Neural cell (in vitro differentiated cells): ENCODE measurements around the gene BARD1.

Experiments
- EP300 ChIP-seq: fragments of 450-650 bp; conservative IDR thresholded peaks from 2 replicates; pipeline ENCODE4 v1.6.1; 2014; ENCODE audit warnings: antibody characterized with exemption, mild to moderate bottlenecking, moderate library complexity; ENCODE audit not compliant: poor library complexity, severe bottlenecking
- EZH2 ChIP-seq: fragments of 200-600, 300-800 bp; shearing (Covaris generic), sonication (generic); IDR thresholded peaks from 2 replicates; pipeline ENCODE4 v1.6.1; 2014; ENCODE audit warnings: antibody characterized with exemption, low read length, borderline replicate concordance, mild to moderate bottlenecking; ENCODE audit not compliant: insufficient read depth, poor library complexity, severe bottlenecking
- MXI1 ChIP-seq: fragments of 450-650 bp; conservative IDR thresholded peaks from 2 replicates; pipeline ENCODE4 v1.6.1; 2014; ENCODE audit warnings: antibody characterized with exemption, mild to moderate bottlenecking; ENCODE audit not compliant: poor library complexity, severe bottlenecking
- RAD21 ChIP-seq: fragments of 450-650 bp; conservative IDR thresholded peaks from 2 replicates; pipeline ENCODE4 v1.6.1; 2014; ENCODE audit warnings: antibody characterized with exemption, mild to moderate bottlenecking, moderate library complexity
- REST ChIP-seq: IDR thresholded peaks from 2 replicates; pipeline ENCODE4 v1.6.1; 2012; ENCODE audit warnings: borderline replicate concordance
- SMC3 ChIP-seq: fragments of 450-650 bp; conservative IDR thresholded peaks from 2 replicates; pipeline ENCODE4 v1.6.1; 2014; ENCODE audit warnings: antibody characterized with exemption, mild to moderate bottlenecking, moderate library complexity; ENCODE audit not compliant: poor library complexity
- TF ChIP-seq, protein P1 (sequence below): fragments of 450-650 bp; IDR thresholded peaks from 2 replicates; pipeline ENCODE4 v1.5.1; 2014; ENCODE audit warnings: antibody characterized with exemption, mild to moderate bottlenecking, moderate library complexity; ENCODE audit not compliant: poor library complexity, severe bottlenecking

DNA sequence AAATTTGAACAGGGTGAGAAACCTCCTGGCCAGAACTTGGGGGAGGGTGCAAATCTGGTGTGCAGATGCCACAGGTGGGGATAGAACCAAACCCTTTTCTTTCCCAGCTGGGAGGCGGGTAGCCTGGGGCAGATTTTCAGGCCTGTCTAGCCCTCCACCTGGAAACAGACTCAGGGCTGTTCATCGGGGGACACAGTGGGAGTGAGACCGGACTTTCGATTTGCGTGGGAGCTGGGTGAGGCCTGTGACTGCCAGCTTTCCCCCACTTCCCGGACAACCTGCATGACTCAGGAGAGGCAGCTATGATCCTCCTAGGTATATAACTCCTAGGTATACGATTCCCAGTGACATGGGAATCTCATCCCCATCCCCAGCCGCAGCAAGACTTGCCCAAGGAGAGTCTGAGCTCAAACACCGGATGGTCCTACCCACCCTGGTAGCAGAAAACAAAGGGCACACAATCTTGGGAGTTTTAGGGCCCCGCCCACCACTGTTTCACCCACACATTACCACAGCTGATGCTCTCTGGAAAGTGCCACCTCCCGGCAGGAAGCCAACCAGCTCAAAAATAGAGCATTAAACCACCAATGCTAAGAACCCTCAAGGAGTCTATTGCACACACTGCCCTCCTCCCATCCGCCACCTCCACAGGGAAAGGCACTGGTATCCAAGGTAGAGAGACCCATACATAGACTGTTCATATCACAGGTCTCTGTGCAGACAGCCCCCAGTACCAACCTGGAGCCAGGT is 92.5 kb downstream of the BARD1 start:
- TF ChIP-seq MXI1 (no peak), EP300 (no peak), SMC3 (no peak), RAD21 (no peak), EZH2 (no peak), REST (no peak)
- TF ChIP-seq, protein P1, sequence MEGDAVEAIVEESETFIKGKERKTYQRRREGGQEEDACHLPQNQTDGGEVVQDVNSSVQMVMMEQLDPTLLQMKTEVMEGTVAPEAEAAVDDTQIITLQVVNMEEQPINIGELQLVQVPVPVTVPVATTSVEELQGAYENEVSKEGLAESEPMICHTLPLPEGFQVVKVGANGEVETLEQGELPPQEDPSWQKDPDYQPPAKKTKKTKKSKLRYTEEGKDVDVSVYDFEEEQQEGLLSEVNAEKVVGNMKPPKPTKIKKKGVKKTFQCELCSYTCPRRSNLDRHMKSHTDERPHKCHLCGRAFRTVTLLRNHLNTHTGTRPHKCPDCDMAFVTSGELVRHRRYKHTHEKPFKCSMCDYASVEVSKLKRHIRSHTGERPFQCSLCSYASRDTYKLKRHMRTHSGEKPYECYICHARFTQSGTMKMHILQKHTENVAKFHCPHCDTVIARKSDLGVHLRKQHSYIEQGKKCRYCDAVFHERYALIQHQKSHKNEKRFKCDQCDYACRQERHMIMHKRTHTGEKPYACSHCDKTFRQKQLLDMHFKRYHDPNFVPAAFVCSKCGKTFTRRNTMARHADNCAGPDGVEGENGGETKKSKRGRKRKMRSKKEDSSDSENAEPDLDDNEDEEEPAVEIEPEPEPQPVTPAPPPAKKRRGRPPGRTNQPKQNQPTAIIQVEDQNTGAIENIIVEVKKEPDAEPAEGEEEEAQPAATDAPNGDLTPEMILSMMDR, result no peak
